ENCODE measurements around the gene PDE4D. TPM values are rescaled to one million over a fixed set of nuclear protein-coding genes. Genes with fewer than 3 reads are reported as not detected.
"Not testable (repeated sequence)": the region's sequence is repeated elsewhere in the genome, so short reads cannot be mapped to it uniquely, and the experiment has no call there.

PDE4D gene
- total and polyA plus RNA-seq, 4 donors: 12.8 to 167 (median 44.5) TPM

DNA sequence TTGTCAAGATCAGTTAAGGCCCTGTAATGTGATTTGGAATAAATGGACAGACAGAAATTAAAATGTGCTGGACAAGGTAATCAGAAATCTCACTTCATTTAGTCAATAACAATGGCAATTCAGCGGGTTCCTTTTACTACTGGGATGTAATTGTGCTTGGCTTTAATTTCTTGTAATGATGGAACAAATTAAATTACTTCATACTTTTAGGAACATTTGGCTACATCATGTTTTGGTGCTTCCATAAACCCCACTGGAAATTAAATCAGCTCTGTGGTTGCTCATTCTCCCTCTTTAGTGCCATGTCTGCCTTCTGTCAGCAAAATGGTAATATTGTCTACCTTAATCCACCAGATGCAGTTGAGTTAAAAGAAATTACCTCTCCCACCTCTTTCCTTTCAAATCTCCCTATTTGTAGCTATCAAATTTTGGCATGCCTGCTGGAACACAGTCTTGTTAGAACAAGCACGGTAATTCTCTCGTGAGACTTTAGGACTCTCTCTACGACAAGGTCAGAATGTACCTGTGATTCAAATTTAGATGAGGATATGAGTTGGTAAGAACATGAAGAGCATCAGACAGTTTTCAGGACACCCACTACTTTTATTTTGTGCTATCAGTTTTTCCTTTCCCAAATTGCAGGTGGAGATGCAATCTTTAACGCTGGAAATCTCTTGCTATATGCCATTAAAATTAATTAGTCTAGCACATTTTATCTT lies 834.4 kb downstream of the PDE4D start:
- Histone ChIP-seq H3K36me3 (ENCODE audit: control insufficient read depth in 4 of 4, insufficient read depth in 4 of 4, low read length in 4 of 4) (peaks cover 0 to 4% (median 0%) of the 10 kb centered on the region in 4 donors), H3K27ac (ENCODE audit: low read depth in 1 of 2, low read length in 1 of 2) (no peak overlapping the region), H3K4me3 (no peak overlapping the region), H3K27me3 (ENCODE audit: control insufficient read depth in 3 of 3, insufficient read depth in 3 of 3, low read length in 2 of 3) (no peaks in the 10 kb centered on the region), H3K9me3 (ENCODE audit: control insufficient read depth in 4 of 4, insufficient read depth in 3 of 4, low read length in 3 of 4) (no peaks in the 10 kb centered on the region), H3K9ac (ENCODE audit: insufficient read depth in 1 of 2, low read length in 2 of 2) (no peak overlapping the region), H3K4me1 (ENCODE audit: control insufficient read depth in 5 of 5, insufficient read depth in 5 of 5, low read length in 5 of 5) (peaks cover 0 to 6% (median 4%) of the 10 kb centered on the region in 5 donors)
- ATAC-seq (ENCODE audit: insufficient read depth, low FRiP score): no peak
- WGBS, 2 donors: 76 to 77% methylated on average over 5 of the region's 5 CpGs
- TF ChIP-seq, protein P1, sequence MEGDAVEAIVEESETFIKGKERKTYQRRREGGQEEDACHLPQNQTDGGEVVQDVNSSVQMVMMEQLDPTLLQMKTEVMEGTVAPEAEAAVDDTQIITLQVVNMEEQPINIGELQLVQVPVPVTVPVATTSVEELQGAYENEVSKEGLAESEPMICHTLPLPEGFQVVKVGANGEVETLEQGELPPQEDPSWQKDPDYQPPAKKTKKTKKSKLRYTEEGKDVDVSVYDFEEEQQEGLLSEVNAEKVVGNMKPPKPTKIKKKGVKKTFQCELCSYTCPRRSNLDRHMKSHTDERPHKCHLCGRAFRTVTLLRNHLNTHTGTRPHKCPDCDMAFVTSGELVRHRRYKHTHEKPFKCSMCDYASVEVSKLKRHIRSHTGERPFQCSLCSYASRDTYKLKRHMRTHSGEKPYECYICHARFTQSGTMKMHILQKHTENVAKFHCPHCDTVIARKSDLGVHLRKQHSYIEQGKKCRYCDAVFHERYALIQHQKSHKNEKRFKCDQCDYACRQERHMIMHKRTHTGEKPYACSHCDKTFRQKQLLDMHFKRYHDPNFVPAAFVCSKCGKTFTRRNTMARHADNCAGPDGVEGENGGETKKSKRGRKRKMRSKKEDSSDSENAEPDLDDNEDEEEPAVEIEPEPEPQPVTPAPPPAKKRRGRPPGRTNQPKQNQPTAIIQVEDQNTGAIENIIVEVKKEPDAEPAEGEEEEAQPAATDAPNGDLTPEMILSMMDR (IDR thresholded peaks at IDR 0.05; ENCODE audit: control extremely low read depth, extremely low read depth): no peak
- no peak for DNase-seq

DNA sequence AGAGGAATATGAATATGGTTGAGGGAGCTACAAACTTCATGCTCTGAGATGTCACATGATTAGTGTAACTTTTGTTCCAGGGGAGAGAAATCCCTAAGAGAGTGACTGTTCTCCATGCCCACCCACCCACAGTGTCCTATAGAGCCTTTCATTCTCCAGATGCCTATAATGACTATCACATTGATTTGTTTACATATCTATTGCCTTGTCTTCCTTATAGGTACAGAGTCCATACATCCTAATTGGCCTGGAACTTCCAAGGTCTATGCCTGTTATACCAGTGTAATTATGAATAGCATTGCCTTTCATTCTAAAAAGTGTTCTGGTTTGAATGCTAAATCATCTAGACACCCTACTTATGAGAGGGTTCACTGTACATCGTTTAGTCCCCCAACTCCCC lies 835.3 kb downstream of the PDE4D start:
- TF ChIP-seq, protein P1 (IDR thresholded peaks at IDR 0.05; ENCODE audit: control extremely low read depth, extremely low read depth): no peak
- H3K9me3 ChIP-seq (ENCODE audit: control insufficient read depth in 4 of 4, insufficient read depth in 3 of 4, low read length in 3 of 4): no peaks in the 10 kb centered on the region
- no peak overlapping the region for H3K9ac ChIP-seq (ENCODE audit: insufficient read depth in 1 of 2, low read length in 2 of 2)
- ATAC-seq (ENCODE audit: insufficient read depth, low FRiP score) (no peak), DNase-seq (no peak)
- H3K4me1 ChIP-seq (ENCODE audit: control insufficient read depth in 5 of 5, insufficient read depth in 5 of 5, low read length in 5 of 5): peaks cover 0 to 4% (median under 1%) of the 10 kb centered on the region in 5 donors
- peaks cover 0 to 4% (median 0%) of the 10 kb centered on the region in 4 donors for H3K36me3 ChIP-seq (ENCODE audit: control insufficient read depth in 4 of 4, insufficient read depth in 4 of 4, low read length in 4 of 4)
- no peaks in the 10 kb centered on the region for H3K27me3 ChIP-seq (ENCODE audit: control insufficient read depth in 3 of 3, insufficient read depth in 3 of 3, low read length in 2 of 3)
- no peak overlapping the region for H3K4me3 ChIP-seq
- H3K27ac ChIP-seq (ENCODE audit: low read depth in 1 of 2, low read length in 1 of 2): no peak overlapping the region
- 88 to 93% methylated on average over 1 of the region's 1 CpG for WGBS, 2 donors

DNA sequence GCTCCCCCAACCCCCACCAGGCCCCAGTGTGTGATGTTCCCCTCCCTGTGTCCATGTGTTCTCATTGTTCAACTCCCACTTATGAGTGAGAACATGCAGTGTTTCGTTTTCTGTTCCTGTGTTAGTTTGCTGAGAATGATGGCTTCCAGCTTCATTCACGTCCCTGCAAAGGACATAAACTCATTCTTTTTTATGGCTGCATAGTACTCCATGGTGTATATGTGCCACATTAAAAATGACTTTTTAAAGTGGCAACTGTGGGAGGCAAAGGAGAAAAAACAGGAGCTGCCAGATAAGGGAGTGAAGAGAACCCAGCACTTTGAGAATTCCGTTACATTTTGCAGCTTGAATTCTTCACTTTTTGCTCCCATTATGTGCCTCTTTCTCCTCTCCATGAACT lies 836.9 kb downstream of the PDE4D start:
- not testable (repeated sequence) for H3K9ac ChIP-seq (ENCODE audit: insufficient read depth in 1 of 2, low read length in 2 of 2); H3K4me3 ChIP-seq; H3K36me3 ChIP-seq (ENCODE audit: control insufficient read depth in 4 of 4, insufficient read depth in 4 of 4, low read length in 4 of 4); DNase-seq; H3K4me1 ChIP-seq (ENCODE audit: control insufficient read depth in 5 of 5, insufficient read depth in 5 of 5, low read length in 5 of 5); ATAC-seq (ENCODE audit: insufficient read depth, low FRiP score); H3K9me3 ChIP-seq (ENCODE audit: control insufficient read depth in 4 of 4, insufficient read depth in 3 of 4, low read length in 3 of 4); H3K27me3 ChIP-seq (ENCODE audit: control insufficient read depth in 3 of 3, insufficient read depth in 3 of 3, low read length in 2 of 3); H3K27ac ChIP-seq (ENCODE audit: low read depth in 1 of 2, low read length in 1 of 2)
- 90 to 96% methylated on average over 3 of the region's 3 CpGs for WGBS, 2 donors

DNA sequence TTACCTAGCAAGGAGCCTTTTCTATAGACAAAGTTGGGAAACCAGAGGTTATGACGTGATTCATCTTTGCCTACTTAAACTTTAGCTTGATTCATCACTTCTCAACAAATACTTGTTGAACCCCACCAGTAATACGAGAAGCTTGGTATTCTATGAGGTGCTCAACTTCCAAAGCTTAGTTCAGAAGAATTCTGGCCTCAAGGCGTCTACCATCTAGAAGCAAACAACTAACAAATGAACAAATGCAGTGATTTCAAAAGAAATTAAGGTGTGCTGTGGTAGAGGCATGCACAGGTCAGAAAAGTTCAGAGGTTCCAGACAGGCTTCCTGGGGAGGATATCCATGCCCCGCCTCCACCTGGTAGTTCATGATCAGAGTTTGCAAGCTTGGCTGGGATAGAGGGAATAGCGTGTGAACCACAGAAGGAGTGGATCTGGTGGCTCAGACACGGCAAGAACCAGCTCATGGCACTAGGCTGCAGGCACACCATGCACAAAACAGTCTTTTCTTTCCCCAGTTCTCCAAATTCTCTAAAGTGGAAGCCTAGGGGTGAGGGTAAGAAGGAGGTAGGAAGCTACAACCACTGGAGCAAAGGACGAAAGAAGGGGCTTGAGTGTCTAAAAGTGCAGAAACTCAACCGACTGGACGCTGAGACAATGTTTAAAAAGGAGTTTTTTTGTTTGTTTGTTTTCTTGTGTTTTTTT lies 837.6 kb downstream of the PDE4D start:
- Histone ChIP-seq H3K9me3 (ENCODE audit: control insufficient read depth in 4 of 4, insufficient read depth in 3 of 4, low read length in 3 of 4) (no peaks in the 10 kb centered on the region), H3K9ac (ENCODE audit: insufficient read depth in 1 of 2, low read length in 2 of 2) (no peak overlapping the region), H3K27me3 (ENCODE audit: control insufficient read depth in 3 of 3, insufficient read depth in 3 of 3, low read length in 2 of 3) (no peaks in the 10 kb centered on the region), H3K36me3 (ENCODE audit: control insufficient read depth in 4 of 4, insufficient read depth in 4 of 4, low read length in 4 of 4) (peaks cover 0 to 6% (median 0%) of the 10 kb centered on the region in 4 donors), H3K4me3 (no peak overlapping the region), H3K27ac (ENCODE audit: low read depth in 1 of 2, low read length in 1 of 2) (no peak overlapping the region), H3K4me1 (ENCODE audit: control insufficient read depth in 5 of 5, insufficient read depth in 5 of 5, low read length in 5 of 5) (peaks cover 0 to 4% (median 0%) of the 10 kb centered on the region in 5 donors)
- ATAC-seq (ENCODE audit: insufficient read depth, low FRiP score): no peak
- DNase-seq: no peak
- WGBS, 2 donors: 95 to 96% methylated on average over 9 of the region's 9 CpGs
- TF ChIP-seq, protein P1 (IDR thresholded peaks at IDR 0.05; ENCODE audit: control extremely low read depth, extremely low read depth): no peak

Data from lung (tissue), 12 donors.